ENCODE measurements around the gene CTNNA1.
"Not testable (repeated sequence)": the region's sequence is repeated elsewhere in the genome, so short reads cannot be mapped to it uniquely, and the experiment has no call there.

The CTNNA1 gene

DNA sequence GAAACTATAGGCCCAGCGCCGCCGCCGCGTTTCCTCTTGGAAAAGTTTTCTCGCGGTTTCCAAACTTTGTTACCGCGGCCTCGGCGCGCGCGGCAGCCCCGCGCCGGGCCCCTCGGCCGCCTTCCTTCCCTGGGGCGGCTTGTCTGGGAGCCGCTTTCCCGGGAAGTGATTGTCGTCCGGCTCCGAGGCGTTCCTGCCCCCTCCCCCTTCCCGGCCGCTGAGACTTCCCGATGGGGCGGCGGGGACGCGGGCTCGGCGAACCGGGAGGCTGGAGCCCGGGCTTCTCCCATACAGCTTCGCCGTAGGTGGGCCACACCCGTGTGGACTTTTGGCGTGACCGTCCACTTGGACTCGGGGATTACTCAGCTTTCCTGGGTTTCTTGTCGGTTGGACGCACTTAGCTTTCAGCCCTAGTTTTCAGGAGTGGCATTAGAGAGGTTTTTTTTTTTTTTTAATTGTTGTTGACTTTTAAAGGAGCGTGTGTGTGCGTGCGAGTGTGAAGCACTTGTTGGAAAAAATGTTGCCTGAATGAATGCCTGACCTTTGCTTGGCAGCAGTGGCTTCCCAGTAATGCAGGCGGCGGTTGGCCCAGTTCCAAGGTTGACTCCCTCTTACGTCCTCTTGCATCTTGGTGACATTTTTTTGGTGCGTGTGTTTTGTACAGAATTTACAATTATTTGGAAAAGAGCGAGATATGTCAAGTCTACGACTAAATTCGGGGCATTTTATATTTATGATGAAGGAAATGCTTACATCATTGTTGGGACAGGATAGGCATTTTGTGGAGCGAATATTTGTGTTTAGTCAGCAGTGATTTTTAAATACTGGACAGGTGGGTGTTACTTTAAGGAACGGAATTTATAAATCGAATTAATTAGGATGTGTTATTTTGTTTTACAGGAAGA is 821 bp downstream of the CTNNA1 start:
- ChIA-PET POLR2A (interaction anchor here (0.6 kb wide), 2 partner anchors 119 to 399 kb away, joined by 3 read pairs; no protein-coding TSS in a partner anchor), CTCF (no interaction called here)
- no peak for DNase-seq (ENCODE audit: extremely low spot score)
- TF ChIP-seq, protein P1, sequence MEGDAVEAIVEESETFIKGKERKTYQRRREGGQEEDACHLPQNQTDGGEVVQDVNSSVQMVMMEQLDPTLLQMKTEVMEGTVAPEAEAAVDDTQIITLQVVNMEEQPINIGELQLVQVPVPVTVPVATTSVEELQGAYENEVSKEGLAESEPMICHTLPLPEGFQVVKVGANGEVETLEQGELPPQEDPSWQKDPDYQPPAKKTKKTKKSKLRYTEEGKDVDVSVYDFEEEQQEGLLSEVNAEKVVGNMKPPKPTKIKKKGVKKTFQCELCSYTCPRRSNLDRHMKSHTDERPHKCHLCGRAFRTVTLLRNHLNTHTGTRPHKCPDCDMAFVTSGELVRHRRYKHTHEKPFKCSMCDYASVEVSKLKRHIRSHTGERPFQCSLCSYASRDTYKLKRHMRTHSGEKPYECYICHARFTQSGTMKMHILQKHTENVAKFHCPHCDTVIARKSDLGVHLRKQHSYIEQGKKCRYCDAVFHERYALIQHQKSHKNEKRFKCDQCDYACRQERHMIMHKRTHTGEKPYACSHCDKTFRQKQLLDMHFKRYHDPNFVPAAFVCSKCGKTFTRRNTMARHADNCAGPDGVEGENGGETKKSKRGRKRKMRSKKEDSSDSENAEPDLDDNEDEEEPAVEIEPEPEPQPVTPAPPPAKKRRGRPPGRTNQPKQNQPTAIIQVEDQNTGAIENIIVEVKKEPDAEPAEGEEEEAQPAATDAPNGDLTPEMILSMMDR (IDR thresholded peaks at IDR 0.05; ENCODE audit: control extremely low read depth, extremely low read depth, low read depth, missing control alignments): no peak

DNA sequence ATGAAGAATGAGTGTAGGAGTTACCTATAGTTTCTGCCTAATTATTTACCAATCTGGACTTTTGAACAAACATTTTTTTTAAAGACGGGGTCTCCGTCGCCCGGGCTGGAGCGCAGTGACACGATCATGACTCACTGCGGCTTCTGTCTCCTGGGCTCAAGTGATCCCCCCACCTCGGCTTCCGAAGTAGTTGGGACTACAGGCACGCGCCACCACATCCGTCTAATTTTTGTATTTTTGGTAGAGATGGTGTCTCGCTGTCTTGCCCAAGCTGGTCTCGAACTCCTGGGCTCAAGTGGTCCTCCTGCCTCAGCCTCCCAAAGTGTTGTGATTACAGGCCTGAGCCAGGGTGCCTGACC is 1.5 kb downstream of the CTNNA1 start:
- POLR2A ChIA-PET: no interaction called here
- TF ChIP-seq, protein P1 (IDR thresholded peaks at IDR 0.05; ENCODE audit: control extremely low read depth, extremely low read depth, low read depth, missing control alignments): no peak
- CTCF ChIA-PET: no interaction called here
- DNase-seq (ENCODE audit: extremely low spot score): no peak

DNA sequence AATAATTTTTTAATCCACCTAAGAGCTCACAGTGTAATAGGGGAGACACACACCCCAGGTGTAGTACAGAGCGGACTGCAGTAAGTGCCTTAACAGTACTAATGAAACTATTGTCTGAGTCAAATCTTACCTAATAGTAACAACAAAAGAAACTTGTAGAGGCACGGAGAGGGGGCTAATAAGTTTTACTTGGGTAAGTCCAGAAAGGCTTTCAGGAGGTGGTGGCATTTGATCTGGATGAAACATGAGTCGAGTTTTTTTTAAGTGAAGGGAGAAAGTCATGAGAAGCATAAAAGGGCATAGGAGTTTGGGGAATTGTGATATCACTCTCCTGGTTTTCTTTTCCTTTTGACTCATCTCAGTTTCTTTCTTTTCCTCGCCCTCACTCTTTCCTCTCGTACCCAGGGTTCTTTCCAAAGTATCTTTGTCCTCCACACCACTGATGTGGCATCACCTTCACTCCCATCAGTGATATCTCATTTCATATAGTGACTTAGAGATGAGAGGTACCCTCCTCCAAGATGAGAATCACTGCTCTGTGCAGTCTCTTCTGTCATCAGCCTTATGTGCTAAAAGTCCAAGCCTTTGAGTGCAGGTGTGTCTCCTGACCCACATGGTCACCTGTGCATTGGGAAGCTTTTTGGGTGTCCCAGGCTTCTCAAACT is 2.0 kb downstream of the CTNNA1 start:
- CTCF ChIA-PET: no interaction called here
- peak; percentile 62 for DNase-seq (ENCODE audit: extremely low spot score)

DNA sequence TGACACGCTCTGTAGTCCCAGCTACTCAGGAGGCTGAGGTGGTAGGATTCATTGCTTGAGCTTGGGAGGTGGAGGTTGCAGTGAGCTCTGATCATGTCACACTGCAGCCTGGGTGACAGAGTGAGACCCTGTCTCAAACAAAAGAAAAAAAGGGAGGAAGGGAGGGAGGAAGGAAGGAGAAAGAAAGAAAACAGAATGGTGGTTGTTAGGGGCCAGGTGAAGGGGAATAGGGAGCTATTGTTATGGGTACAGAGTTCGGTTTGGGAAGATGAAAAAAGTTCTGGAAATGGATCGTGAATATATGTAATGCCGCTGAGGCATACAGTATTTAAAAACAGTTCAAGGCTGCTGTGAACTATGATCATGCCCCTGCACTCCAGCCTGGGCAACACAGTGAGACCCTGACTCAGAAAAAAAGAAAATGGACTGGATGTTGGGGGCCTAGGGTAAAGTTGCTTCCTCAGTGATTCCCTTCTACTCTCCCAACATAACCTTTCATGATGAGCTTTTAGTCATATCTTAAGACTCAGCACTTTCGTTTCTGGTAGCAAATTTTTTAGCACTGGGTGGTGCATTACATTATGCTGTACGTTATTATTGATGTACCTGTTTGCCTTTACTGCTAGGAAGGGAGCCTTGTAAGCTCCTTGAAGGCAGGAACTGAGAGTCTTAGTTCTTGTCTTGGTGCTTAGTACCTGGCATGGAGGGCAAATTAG is 4.0 kb downstream of the CTNNA1 start:
- ChIA-PET CTCF (interaction anchor here (1.4 to 2.6 kb wide), 4 partner anchors 10 to 40 kb away, joined by 3 to 18 read pairs (median 5); no protein-coding TSS in a partner anchor), POLR2A (interaction anchor here (0.6 to 0.7 kb wide), 2 partner anchors 112 to 642 kb away, joined by 3 to 6 read pairs; no protein-coding TSS in a partner anchor)
- no peak for DNase-seq (ENCODE audit: extremely low spot score)
- TF ChIP-seq, protein P1 (IDR thresholded peaks at IDR 0.05; ENCODE audit: control extremely low read depth, extremely low read depth, low read depth, missing control alignments): no peak

More for the DNA sequence above, 2.0 kb downstream of the CTNNA1 start:
- TF ChIP-seq, protein P1 (IDR thresholded peaks at IDR 0.05; ENCODE audit: control extremely low read depth, extremely low read depth, low read depth, missing control alignments): no peak
- POLR2A ChIA-PET: interaction anchor here (0.7 kb wide), 1 partner anchor 48 kb away, joined by 4 read pairs; no protein-coding TSS in a partner anchor

DNA sequence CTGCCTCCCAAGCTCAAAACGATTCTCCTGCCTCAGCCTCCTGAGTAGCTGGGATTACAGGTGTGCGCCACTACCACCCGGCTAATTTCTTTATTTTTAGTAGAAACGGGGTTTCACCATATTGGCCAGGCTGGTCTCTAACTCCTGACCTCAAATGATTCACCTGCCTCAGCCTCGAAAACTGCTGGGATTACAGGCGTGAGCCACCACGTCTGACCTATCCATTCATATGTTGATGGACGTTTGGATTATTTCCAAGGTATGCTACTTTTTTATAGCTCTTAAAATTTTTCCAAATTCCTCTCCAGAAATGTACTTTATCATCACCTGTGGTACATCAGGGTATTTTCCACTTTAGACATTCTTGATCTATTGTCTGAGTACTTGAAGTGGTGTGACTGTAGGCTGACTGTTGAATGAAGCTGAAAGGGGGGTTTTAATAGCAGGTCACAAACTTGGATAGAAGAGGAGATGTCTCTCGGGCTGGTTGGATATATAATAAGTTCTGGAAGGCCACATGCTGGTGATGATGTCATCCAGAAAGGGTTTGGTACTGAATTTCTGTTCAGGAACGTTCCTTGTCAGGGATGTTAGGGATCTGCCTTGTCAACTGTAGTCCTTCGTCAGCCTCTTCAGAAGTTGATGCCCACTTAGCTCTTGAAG is 7.4 kb downstream of the CTNNA1 start:
- ChIA-PET POLR2A (interaction anchor here (0.7 kb wide), 3 partner anchors 14 to 217 kb away, joined by 3 to 8 read pairs (median 4); no protein-coding TSS in a partner anchor), CTCF (interaction anchor here (0.9 to 1.1 kb wide), 2 partner anchors 28 to 29 kb away, joined by 3 to 4 read pairs; no protein-coding TSS in a partner anchor)
- DNase-seq (ENCODE audit: extremely low spot score): no peak
- TF ChIP-seq, protein P1 (IDR thresholded peaks at IDR 0.05; ENCODE audit: control extremely low read depth, extremely low read depth, low read depth, missing control alignments): no peak

DNA sequence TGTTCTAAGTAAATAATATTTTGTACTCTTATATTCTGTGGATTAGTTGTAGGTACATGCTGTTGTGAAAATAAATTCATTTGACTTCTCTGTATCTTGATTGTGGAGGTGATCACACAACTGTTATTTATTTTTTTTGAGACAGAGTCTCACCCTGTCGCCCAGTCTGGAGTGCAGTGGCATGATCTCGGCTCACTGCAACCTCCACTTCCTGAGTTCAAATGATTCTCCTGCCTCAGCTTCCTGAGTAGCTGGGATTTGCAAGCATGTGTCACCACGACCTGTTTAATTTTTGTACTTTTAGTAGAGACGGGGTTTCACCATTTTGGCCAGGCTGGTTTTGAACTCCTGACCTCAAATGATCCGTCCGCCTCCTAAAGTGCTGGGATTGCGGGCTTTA is 7.9 kb downstream of the CTNNA1 start:
- DNase-seq (ENCODE audit: extremely low spot score); POLR2A ChIA-PET: not testable (repeated sequence)
- CTCF ChIA-PET: interaction anchor here (0.9 to 1.1 kb wide), 2 partner anchors 28 to 29 kb away, joined by 3 to 4 read pairs; no protein-coding TSS in a partner anchor

DNA sequence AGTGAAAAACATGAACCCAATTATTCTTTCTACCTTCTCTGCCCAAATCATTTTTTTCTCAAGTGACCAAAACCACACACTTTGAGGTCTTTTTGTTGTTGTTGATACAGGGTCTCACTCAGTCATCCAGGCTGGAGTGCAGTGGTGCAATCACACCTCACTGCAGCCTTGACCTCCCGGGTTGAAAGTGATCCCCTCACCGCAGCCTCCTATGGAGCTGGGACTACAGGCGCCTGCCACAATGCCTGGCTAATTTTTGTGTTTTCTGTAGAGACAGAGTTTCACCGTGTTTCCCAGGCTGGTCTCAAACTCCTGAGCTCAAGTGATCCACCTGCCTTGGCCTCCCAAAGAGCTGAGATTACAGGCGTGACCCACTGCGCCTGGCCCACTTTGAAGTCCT is 8.4 kb downstream of the CTNNA1 start:
- CTCF ChIA-PET: interaction anchor here (1.2 kb wide), 1 partner anchor 30 kb away, joined by 3 read pairs; no protein-coding TSS in a partner anchor
- DNase-seq (ENCODE audit: extremely low spot score); POLR2A ChIA-PET: not testable (repeated sequence)

Measured in GM10248 (cell line).